CD14-positive monocyte (primary cell): ENCODE data around the gene VCL. TPM values are rescaled to one million over a fixed set of nuclear protein-coding genes. Genes with fewer than 3 reads are reported as not detected.
A peak's percentile ranks its signal among the peaks of the same experiment; 100 is the strongest.

Source experiments
- DNase-seq, 3 donors: peaks; one replicate each; pipeline ENCODE4 v3.0.0-alpha.2; 2011 to 2022
- H2AFZ ChIP-seq: 2 replicates; pipeline ENCODE4 v1.6.0; 2012; ENCODE audit warnings: mild to moderate bottlenecking, low read depth, low read length, inconsistent platforms; ENCODE audit not compliant: insufficient read depth, poor library complexity, severe bottlenecking
- H3K27ac ChIP-seq, 2 donors: 1 replicate in 1 of 2; 2 replicates in 1 of 2; pipeline ENCODE4 v1.5.1; 2012 to 2013; ENCODE audit warnings: low read length in 2 of 2, control low read depth in 1 of 2, inconsistent platforms in 1 of 2, low read depth in 1 of 2, mild to moderate bottlenecking in 1 of 2
- H3K27me3 ChIP-seq, 2 donors: one replicate each; pipeline versions ENCODE4 v1.6.0 to v1.6.1; 2011 to 2013; ENCODE audit warnings: low read length in 2 of 2; ENCODE audit not compliant: control insufficient read depth in 2 of 2, insufficient read depth in 2 of 2
- H3K36me3 ChIP-seq, 2 donors: replicated peaks in 1 of 2; 1 replicate in 1 of 2; 2 replicates in 1 of 2; pipeline versions ENCODE4 v1.5.1 to v1.6.1; 2012 to 2013; ENCODE audit warnings: low read length in 2 of 2, control low read depth in 1 of 2, inconsistent platforms in 1 of 2, mild to moderate bottlenecking in 1 of 2; ENCODE audit not compliant: insufficient read depth in 2 of 2, control insufficient read depth in 1 of 2
- H3K4me1 ChIP-seq, 2 donors: 1 replicate in 1 of 2; 2 replicates in 1 of 2; pipeline versions ENCODE4 v1.5.1 to v1.6.1; 2012 to 2013; ENCODE audit warnings: low read length in 2 of 2, control low read depth in 1 of 2, inconsistent platforms in 1 of 2, mild to moderate bottlenecking in 1 of 2, moderate library complexity in 1 of 2; ENCODE audit not compliant: insufficient read depth in 2 of 2, control insufficient read depth in 1 of 2
- H3K4me2 ChIP-seq: replicated peaks from 2 replicates; pipeline ENCODE3; 2012; ENCODE audit warnings: low read length, moderate library complexity, mild to moderate bottlenecking; ENCODE audit not compliant: poor library complexity, severe bottlenecking; ENCODE audit errors: extremely low read depth
- H3K4me3 ChIP-seq, 3 experiments: fragments of 200-600 bp in 1 of 3; sonication (generic) in 1 of 3; replicated peaks in 1 of 3; 1 replicate in 2 of 3; 2 replicates in 1 of 3; pipeline ENCODE4 v1.5.1; 2011 to 2013; ENCODE audit warnings: low read length in 3 of 3, mild to moderate bottlenecking in 3 of 3, control low read depth in 2 of 3, low read depth in 2 of 3, inconsistent platforms in 1 of 3, moderate library complexity in 1 of 3
- H3K79me2 ChIP-seq: 2 replicates; pipeline ENCODE4 v1.6.0; 2012; ENCODE audit warnings: mild to moderate bottlenecking, control low read depth, inconsistent platforms, low read length, moderate library complexity; ENCODE audit not compliant: insufficient read depth
- H3K9ac ChIP-seq: 2 replicates; pipeline ENCODE4 v1.6.0; 2017; ENCODE audit warnings: low read length, mild to moderate bottlenecking; ENCODE audit not compliant: insufficient read depth, poor library complexity, severe bottlenecking
- H3K9me3 ChIP-seq, 2 donors: replicated peaks in 1 of 2; 1 replicate in 1 of 2; 2 replicates in 1 of 2; pipeline versions ENCODE4 v1.5.1 to v1.6.1; 2012 to 2013; ENCODE audit warnings: low read length in 2 of 2, control low read depth in 1 of 2; ENCODE audit not compliant: control insufficient read depth in 1 of 2, insufficient read depth in 1 of 2
- H4K20me1 ChIP-seq: 2 replicates; pipeline ENCODE4 v1.6.0; 2012; ENCODE audit warnings: mild to moderate bottlenecking, low read length, control low read depth, moderate library complexity; ENCODE audit not compliant: insufficient read depth
- H3K27ac Mint-ChIP-seq, 7 donors: one replicate each; pipeline ENCODE4 v1.8.0; 2020; ENCODE audit warnings: mild to moderate bottlenecking in 7 of 7, mixed read lengths in 7 of 7, moderate library complexity in 6 of 7, inconsistent platforms in 2 of 7
- H3K27me3 Mint-ChIP-seq, 3 donors: one replicate each; pipeline ENCODE4 v1.8.0; 2021 to 2022; ENCODE audit warnings: low read depth in 3 of 3, mild to moderate bottlenecking in 3 of 3, mixed read lengths in 3 of 3, moderate library complexity in 3 of 3, inconsistent platforms in 1 of 3
- H3K36me3 Mint-ChIP-seq, 2 donors: one replicate each; pipeline ENCODE4 v1.8.0; 2020; ENCODE audit warnings: mixed read lengths in 2 of 2, inconsistent platforms in 1 of 2, mild to moderate bottlenecking in 1 of 2
- H3K4me1 Mint-ChIP-seq: one replicate; pipeline ENCODE4 v1.8.0; 2020; ENCODE audit warnings: mild to moderate bottlenecking, mixed read lengths
- H3K4me3 Mint-ChIP-seq, 2 donors: one replicate each; pipeline ENCODE4 v1.8.0; 2020; ENCODE audit warnings: mild to moderate bottlenecking in 2 of 2, mixed read lengths in 2 of 2, moderate library complexity in 1 of 2
- H3K9me3 Mint-ChIP-seq, 7 donors: one replicate each; pipeline ENCODE4 v1.8.0; 2020 to 2022; ENCODE audit warnings: mixed read lengths in 7 of 7, mild to moderate bottlenecking in 6 of 7, moderate library complexity in 6 of 7, inconsistent platforms in 2 of 7
- CTCF ChIP-seq: fragments of 200-600 bp; IDR thresholded peaks from one replicate; pipeline ENCODE4 v1.8.0; 2022; ENCODE audit warnings: antibody characterized with exemption, mild to moderate bottlenecking
- WGBS: methylation state at CpG from one replicate; pipeline ENCODE4 v1.1.5; 2013; ENCODE audit warnings: missing lambda C conversion rate; ENCODE audit not compliant: insufficient coverage; 5-methylcytosine and 5-hydroxymethylcytosine counted together
- intact Hi-C, 2 donors: fragments of 100-400 bp; cut with micrococcal nuclease; formaldehyde crosslinking; loops; one replicate each; pipeline versions ENCODE4 v1.15.0 to v1.15.1; 2023
- polyA plus RNA-seq, 3 donors: library from polyadenylated mRNA; depleted of rRNA in 1 of 3; unstranded in 2 of 3; stranded (reverse) in 1 of 3; fragments of 300-500 nt in 2 of 3; fragments of >200 nt in 1 of 3; fragmentation: Illumina TruSeq in 2 of 3; gene quantifications; 1 replicate in 2 of 3; 2 replicates in 1 of 3; pipeline ENCODE4 v1.2.3, GENCODE V29; 2012 to 2021

The VCL gene
- polyA plus RNA-seq, 3 donors = 39.1 to 68.4 (median 52.8) TPM

DNA sequence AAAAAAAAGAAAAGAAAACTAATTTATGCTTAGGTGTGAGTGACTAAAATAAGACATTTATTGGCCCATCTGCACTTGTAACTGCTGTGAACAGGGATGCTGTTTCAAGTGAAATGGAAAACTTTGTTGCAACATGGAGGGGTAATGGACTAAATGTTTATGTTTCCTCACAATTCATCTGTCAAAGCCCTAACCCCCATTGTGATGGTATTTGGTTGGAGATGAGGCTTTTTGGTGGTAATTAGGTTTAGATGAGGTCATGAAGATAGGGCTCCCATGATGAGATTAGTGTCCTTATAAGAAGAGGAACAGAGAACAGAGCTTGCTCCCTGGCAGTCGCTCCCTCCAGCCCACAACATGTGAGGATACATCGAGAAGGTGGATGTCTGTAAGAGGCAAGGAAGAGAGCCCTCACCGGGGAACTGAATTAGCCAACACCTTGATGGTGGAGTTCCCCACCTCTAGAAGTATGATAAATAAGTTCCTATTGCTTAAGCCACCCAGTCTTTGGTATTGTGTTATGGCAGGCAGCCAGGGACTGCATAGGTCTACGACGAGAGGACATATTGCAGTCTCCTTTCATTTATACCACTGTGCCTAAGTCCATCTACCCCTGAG is 28.6 kb upstream of the VCL start:
- Mint-ChIP-seq H3K27ac (peak overlapping the region in 5 of 7 donors; percentile 31 to 87 (median 71)), H3K4me3 (peak overlapping the region; percentile 54 to 72), H3K36me3 (no peaks in the 10 kb centered on the region), H3K9me3 (peaks cover 0 to 2% (median 0%) of the 10 kb centered on the region in 7 donors), H3K4me1 (peaks cover 47% of the 10 kb centered on the region), H3K27me3 (no peaks in the 10 kb centered on the region)
- H3K9me3 ChIP-seq = no peaks in the 10 kb centered on the region
- WGBS = no CpG with 5 or more reads among the region's 5 CpGs
- peak; percentile 42 to 69 (median 63) for DNase-seq
- peaks cover 27 to 48% of the 10 kb centered on the region in 2 donors for H3K4me1 ChIP-seq
- no peaks in the 10 kb centered on the region for H4K20me1 ChIP-seq
- H3K4me3 ChIP-seq = peak overlapping the region in 1 of 3 experiments; percentile 6
- H3K9ac ChIP-seq = no peak overlapping the region
- intact Hi-C loops = loop anchor here in 1 of 2 donors (10.0 kb wide), 1 partner anchor 105 kb away; no protein-coding TSS in a partner anchor
- no peak for TF ChIP-seq CTCF
- H3K27me3 ChIP-seq = no peaks in the 10 kb centered on the region
- H3K79me2 ChIP-seq = no peaks in the 10 kb centered on the region
- H2AFZ ChIP-seq = peak overlapping the region; percentile 42
- peak overlapping the region; percentile 34 for H3K4me2 ChIP-seq
- peak overlapping the region in 1 of 2 donors; percentile 0 for H3K27ac ChIP-seq
- H3K36me3 ChIP-seq = no peaks in the 10 kb centered on the region

- Histone ChIP-seq H3K36me3 (no peaks in the 10 kb centered on the region), H3K27ac (no peak overlapping the region), H2AFZ (no peak overlapping the region), H3K27me3 (no peaks in the 10 kb centered on the region), H4K20me1 (no peaks in the 10 kb centered on the region), H3K9ac (no peak overlapping the region), H3K4me3 (no peak overlapping the region), H3K4me1 (peaks cover 25 to 42% of the 10 kb centered on the region in 2 donors), H3K79me2 (no peaks in the 10 kb centered on the region), H3K9me3 (peaks cover 0 to 4% of the 10 kb centered on the region in 2 donors), H3K4me2 (no peak overlapping the region)
- WGBS = no CpG with 5 or more reads among the region's 2 CpGs
- no peak overlapping the region for H3K4me3 Mint-ChIP-seq
- no peaks in the 10 kb centered on the region for H3K27me3 Mint-ChIP-seq
- H3K4me1 Mint-ChIP-seq = peaks cover 45% of the 10 kb centered on the region
- H3K27ac Mint-ChIP-seq = no peak overlapping the region
- intact Hi-C loops = no loop called here
- no peak for TF ChIP-seq CTCF
- H3K36me3 Mint-ChIP-seq = no peaks in the 10 kb centered on the region
- DNase-seq = no peak
- peaks cover 0 to 3% (median 0%) of the 10 kb centered on the region in 7 donors for H3K9me3 Mint-ChIP-seq
Measured at GRCh38 chr10:73970845-73971244, 27.1 kb upstream of the VCL start.
